ENCODE measurements around the gene OR1F1.

GRCh38 chr16:3145660-3146059 is 42.3 kb upstream of the OR1F1 start:
- no peak for TF ChIP-seq ZFX (IDR thresholded peaks at IDR 0.05; ENCODE audit: borderline replicate concordance)
- no peak for TF ChIP-seq CTCF (IDR thresholded peaks at IDR 0.05)
